ENCODE results near the gene SLC39A12. TPM values are rescaled to one million over a fixed set of nuclear protein-coding genes. Genes with fewer than 3 reads are reported as not detected.

Gene SLC39A12
- total RNA-seq, 1 donor from 2014 or later = 0.35 TPM

- no peak for DNase-seq (ENCODE audit: low spot score)
Observed at GRCh38 chr10:17961551-17962422, 10.1 kb downstream of the SLC39A12 start.

GRCh38 chr10:17963431-17963830 is 11.7 kb downstream of the SLC39A12 start:
- no peak for DNase-seq (ENCODE audit: low spot score)

- no peak for DNase-seq (ENCODE audit: low spot score)
Observed at GRCh38 chr10:17965649-17966235, 14.0 kb downstream of the SLC39A12 start.

DNA sequence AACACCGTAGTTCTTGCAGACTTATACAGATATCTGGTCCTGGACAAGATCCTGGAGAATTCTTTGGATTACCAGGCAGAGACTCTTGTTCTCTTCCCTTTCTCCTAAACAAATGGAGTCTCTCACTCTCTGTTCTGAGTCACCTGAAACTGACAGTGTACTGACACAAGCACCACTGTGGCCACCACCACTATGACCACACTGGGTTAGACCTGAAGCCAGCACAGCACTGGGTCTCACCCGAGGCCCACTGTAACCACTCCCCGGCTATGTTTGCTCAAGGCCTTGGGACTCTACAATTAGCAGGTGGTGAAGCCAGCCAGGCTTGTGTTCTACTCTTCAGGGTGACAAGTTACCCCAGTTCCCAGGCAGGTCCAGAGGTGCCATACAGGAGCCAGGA is 22.8 kb downstream of the SLC39A12 start:
- DNase-seq (ENCODE audit: low spot score) = no peak

- DNase-seq (ENCODE audit: low spot score) = no peak
Observed at GRCh38 chr10:17980846-17981565, 29.3 kb downstream of the SLC39A12 start.

DNA sequence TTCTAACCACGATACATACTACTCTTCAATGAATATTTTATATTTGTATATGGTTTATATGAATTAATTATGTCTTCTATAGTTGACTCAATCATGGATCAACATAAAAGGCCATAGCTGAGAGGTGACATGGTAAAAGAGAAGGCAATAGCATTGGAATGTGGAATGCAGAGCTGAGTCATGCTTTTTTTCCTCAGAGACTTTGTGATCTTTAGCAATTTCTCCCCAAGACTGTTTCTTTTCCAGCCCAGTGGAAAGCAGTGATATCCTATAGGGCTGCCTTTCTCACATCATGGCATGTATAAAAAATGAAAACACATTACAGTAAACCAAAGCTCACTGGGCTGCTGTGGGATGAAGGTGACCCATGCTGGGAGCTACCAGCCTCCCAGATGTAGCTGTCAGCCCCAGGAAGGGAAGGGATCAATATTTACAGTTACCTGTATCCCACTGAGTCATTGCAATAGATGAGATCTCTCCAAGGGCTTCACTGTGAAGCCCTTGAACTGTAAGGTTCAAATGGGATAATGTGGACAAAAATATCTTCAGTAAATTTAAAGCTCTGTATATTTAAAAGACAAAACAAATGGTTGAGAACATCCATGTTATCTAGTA is 30.2 kb downstream of the SLC39A12 start:
- DNase-seq (ENCODE audit: low spot score) = no peak

DNA sequence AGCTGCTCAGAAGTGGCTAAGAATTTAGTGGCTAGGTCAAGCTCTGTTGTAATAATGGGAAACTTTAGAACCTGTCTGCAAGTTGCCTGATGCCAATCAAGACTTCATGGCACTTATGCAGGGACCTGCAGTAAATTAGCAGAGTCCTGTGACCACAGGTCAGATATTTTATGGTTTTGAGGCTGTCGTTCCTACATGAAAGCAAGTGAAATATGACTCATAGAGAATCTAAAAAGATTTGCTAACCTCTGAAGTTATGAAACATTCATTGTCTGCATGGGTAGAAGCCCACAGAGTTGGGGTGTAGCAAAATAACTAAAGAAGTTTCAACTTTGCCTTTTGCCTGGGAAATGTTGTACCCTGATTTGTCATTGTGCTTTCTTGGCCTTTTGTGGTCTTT is 32.3 kb downstream of the SLC39A12 start:
- no peak for DNase-seq (ENCODE audit: low spot score)

GRCh38 chr10:17984563-17984962 is 32.8 kb downstream of the SLC39A12 start:
- no peak for DNase-seq (ENCODE audit: low spot score)

DNA sequence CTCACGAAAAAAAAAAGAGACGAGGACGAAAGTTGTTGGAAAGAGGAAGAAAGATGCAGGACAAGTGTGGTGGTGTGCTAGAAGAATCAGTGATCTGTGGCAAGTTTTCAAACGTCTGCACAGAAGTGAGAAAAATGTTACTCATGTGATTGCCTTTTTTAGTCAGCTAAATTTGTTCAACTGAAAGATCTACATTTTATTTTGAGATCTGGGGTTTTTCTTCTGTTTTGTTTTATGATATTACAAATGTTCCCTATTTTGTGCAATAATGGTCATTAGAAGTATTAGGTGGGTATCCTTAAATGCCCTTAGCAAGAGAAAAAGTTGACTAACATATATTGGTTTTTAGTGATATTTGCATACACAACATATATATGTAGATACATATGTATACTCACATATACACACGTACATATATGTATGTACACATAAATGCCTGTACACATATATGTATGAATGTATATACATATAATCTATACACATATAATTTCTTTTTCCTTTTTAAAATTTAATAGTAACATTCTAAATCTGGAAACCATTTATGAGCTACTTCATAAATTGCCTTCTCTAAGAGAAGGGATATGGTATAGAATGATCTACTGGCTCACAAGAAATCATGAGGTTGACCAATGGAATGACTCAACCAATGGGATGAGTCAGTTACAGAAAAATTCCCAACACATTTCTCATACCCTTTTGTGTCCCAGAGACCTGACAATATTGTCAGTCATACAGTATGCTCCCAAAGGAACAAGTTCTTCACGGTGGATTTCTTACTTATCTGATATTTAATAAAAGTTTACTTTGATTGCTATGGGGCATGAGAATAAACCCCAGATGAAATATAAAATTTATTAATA is 38.4 kb downstream of the SLC39A12 start:
- no peak for DNase-seq (ENCODE audit: low spot score)

DNA sequence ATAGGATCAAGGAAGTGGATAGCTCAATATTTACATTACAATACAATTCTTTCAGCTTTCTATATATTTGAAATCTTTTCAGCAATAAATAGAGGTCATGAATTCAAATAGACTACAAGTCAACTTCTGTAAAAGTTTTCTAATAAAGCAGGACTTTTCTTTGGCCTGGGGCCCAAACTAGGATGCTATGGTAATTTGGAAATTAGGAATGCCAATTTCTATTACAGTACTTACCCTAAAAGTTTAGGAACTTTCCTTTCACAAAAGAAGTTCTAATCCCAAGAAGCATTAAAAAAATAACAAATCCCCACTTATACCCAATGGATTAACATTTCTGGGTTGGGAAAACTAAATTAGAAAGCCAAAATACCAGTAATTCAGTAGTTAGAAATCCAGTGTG is 40.5 kb downstream of the SLC39A12 start:
- no peak for DNase-seq (ENCODE audit: low spot score)

DNA sequence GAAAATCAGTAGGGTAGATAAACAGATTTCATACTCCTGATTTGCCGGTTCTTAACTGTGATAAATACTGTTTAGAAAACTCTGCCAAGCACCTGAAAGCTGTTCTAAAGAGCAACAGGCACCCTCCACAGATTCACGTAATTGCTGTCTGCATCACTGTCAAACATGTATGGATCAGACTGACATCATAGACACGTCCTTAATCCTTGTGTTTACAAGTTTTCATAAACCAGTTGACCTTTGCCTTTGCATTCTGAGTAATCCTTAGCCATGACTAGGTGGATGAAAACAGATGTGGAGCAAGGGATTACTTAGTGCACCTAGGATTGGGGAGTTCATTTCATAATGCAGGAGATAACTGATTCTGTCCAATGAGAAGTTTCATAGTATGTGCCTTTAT is 41.6 kb downstream of the SLC39A12 start:
- DNase-seq (ENCODE audit: low spot score) = no peak

GRCh38 chr10:18000601-18001000 is 48.9 kb downstream of the SLC39A12 start:
- no peak for DNase-seq (ENCODE audit: low spot score)

- no peak for DNase-seq (ENCODE audit: low spot score)
Observed at GRCh38 chr10:18005445-18005780, 53.7 kb downstream of the SLC39A12 start.

- DNase-seq (ENCODE audit: low spot score) = no peak
Observed at GRCh38 chr10:18005781-18006456, 54.2 kb downstream of the SLC39A12 start.

- DNase-seq (ENCODE audit: low spot score) = no peak
Observed at GRCh38 chr10:18008986-18009385, 57.3 kb downstream of the SLC39A12 start.

GRCh38 chr10:18010050-18010449 is 58.3 kb downstream of the SLC39A12 start:
- no peak for DNase-seq (ENCODE audit: low spot score)

GRCh38 chr10:18020523-18020922 is 68.8 kb downstream of the SLC39A12 start:
- DNase-seq (ENCODE audit: low spot score) = no peak

DNA sequence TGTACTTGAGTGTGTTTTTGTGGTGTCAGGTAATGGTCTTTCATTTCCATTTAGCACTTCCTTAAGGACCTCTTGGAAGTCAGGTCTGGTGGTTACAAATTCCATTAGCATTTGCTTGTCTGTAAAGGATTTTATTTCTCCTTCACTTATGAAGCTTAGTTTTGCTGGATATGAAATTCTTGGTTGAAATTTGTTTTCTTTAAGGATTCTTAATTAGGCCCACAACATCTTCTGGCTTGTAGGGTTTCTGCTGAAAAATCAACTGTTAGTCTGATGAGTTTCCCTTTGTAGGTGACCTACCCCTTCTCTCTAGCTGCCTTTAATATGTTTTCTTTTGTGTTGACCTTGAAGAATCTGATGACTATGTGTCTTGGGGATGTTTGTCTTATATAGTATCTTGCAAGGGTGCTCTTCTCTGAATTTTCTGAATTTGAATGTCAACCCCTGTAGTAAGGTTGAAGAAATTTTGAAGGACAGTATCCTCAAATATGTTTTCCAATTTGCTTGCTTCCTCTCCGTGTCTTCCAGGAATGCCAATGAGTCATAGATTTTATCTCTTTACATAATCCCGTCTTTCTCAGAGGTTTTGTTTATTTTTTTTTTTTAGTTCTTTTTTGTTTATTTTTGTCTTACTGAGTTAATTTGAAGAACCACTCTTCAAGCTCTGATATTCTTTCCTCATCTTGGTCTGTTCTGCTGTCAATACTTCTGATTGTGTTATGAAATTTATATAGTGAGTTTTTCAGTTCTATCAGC is 70.2 kb downstream of the SLC39A12 start:
- no peak for DNase-seq (ENCODE audit: low spot score)

GRCh38 chr10:18043148-18044006 is 91.7 kb downstream of the SLC39A12 start:
- no peak for DNase-seq (ENCODE audit: low spot score)

Data from mesenteric fat pad (tissue), 1 donor.